H1 (cell line): ENCODE data around the gene RAB11A. TPM values are rescaled to one million over a fixed set of nuclear protein-coding genes. Genes with fewer than 3 reads are reported as not detected.

Experiments
- CTCF ChIA-PET: fragments of 300-600 bp; sonication (Branson Sonifier 250); formaldehyde crosslinking; loops from one replicate; lab custom pipeline; 2021; ENCODE audit not compliant: partially characterized antibody; lab: Charles Lee
- POLR2A ChIA-PET: fragments of 300-600 bp; sonication (Branson Sonifier 250); formaldehyde crosslinking; loops from one replicate; lab custom pipeline; 2021; ENCODE audit warnings: inconsistent platforms; ENCODE audit not compliant: partially characterized antibody; lab: Charles Lee
- DNase-seq, 2 experiments: peaks; one replicate each; pipeline versions ENCODE4 v3.0.0 to v3.0.0-alpha.2; 2010 to 2022; ENCODE audit warnings: low spot score in 2 of 2, low read depth in 1 of 2, mixed read lengths in 1 of 2
- FAIRE-seq: peaks from 2 replicates; lab custom pipeline; 2011; peaks lifted over from hg19 to GRCh38; lab: Jason Lieb, UNC
- H2AFZ ChIP-seq: 2 replicates; pipeline ENCODE4 v1.8.1; 2012; ENCODE audit warnings: low read length, inconsistent platforms
- H2AK5ac ChIP-seq: 2 replicates; pipeline ENCODE4 v1.6.1; 2013; ENCODE audit warnings: low read depth, low read length
- H2BK120ac ChIP-seq: replicated peaks from 2 replicates; pipeline ENCODE3; 2013; ENCODE audit warnings: low read depth, low read length, inconsistent platforms
- H2BK12ac ChIP-seq: 2 replicates; pipeline ENCODE4 v1.6.1; 2013; ENCODE audit warnings: low read depth, low read length
- H2BK15ac ChIP-seq: 2 replicates; pipeline ENCODE4 v1.6.1; 2013; ENCODE audit warnings: low read length
- H2BK20ac ChIP-seq: 2 replicates; pipeline ENCODE4 v1.6.1; 2013; ENCODE audit warnings: low read length
- H2BK5ac ChIP-seq: 2 replicates; pipeline ENCODE4 v1.6.1; 2013; ENCODE audit warnings: low read depth, low read length
- H3K14ac ChIP-seq: 2 replicates; pipeline ENCODE4 v1.6.1; 2013; ENCODE audit warnings: inconsistent platforms; ENCODE audit not compliant: insufficient read length
- H3K18ac ChIP-seq: 2 replicates; pipeline ENCODE4 v1.6.1; 2013; ENCODE audit warnings: low read length; ENCODE audit errors: extremely low read depth
- H3K23ac ChIP-seq: 2 replicates; pipeline ENCODE4 v1.6.1; 2013; ENCODE audit warnings: inconsistent platforms; ENCODE audit not compliant: insufficient read length
- H3K23me2 ChIP-seq: 2 replicates; pipeline ENCODE4 v1.6.1; 2013; ENCODE audit warnings: low read depth, low read length
- H3K27ac ChIP-seq: 2 replicates; pipeline ENCODE4 v1.6.1; 2011; ENCODE audit warnings: low read depth, low read length, inconsistent platforms
- H3K27me3 ChIP-seq, 4 experiments: replicated peaks in 1 of 4; 1 replicate in 1 of 4; 2 replicates in 3 of 4; pipeline versions ENCODE4 v1.6.1 to v1.8.1; 2011 to 2013; ENCODE audit warnings: low read length in 3 of 4, mild to moderate bottlenecking in 3 of 4, inconsistent platforms in 2 of 4, mixed read lengths in 2 of 4, moderate library complexity in 1 of 4; ENCODE audit not compliant: control insufficient read depth in 3 of 4, insufficient read depth in 3 of 4; ENCODE audit errors: extremely low read depth in 1 of 4
- H3K36me3 ChIP-seq, 4 experiments: 2 replicates each; pipeline versions ENCODE4 v1.6.1 to v1.8.1; 2011 to 2013; ENCODE audit warnings: mild to moderate bottlenecking in 4 of 4, low read length in 3 of 4, moderate library complexity in 2 of 4, control low read depth in 1 of 4, inconsistent platforms in 1 of 4; ENCODE audit not compliant: insufficient read depth in 4 of 4, control insufficient read depth in 2 of 4
- H3K4ac ChIP-seq: replicated peaks from 2 replicates; pipeline ENCODE3; 2013; ENCODE audit warnings: low read length, low read depth, mixed read lengths, inconsistent platforms; ENCODE audit not compliant: insufficient read length
- H3K4me1 ChIP-seq, 4 experiments: replicated peaks in 1 of 4; 1 replicate in 1 of 4; 2 replicates in 3 of 4; pipeline versions ENCODE4 v1.6.1 to v1.8.1; 2011 to 2013; ENCODE audit warnings: low read length in 3 of 4, inconsistent platforms in 2 of 4, mixed read lengths in 1 of 4; ENCODE audit not compliant: insufficient read depth in 4 of 4, control insufficient read depth in 3 of 4
- H3K4me2 ChIP-seq, 2 experiments: 2 replicates each; pipeline versions ENCODE4 v1.6.1 to v1.8.1; 2011 to 2013; ENCODE audit warnings: low read depth in 2 of 2, low read length in 2 of 2, control low read depth in 1 of 2, inconsistent platforms in 1 of 2, mild to moderate bottlenecking in 1 of 2; ENCODE audit not compliant: insufficient read depth in 1 of 2
- H3K4me3 ChIP-seq, 4 experiments: fragments of 200-600, 300-600 bp in 1 of 4; sonication (generic), shearing (Covaris generic), sonication (Bioruptor Twin) in 1 of 4; 2 replicates each; pipeline versions ENCODE4 v1.5.1 to v1.8.1; 2011 to 2016; ENCODE audit warnings: low read length in 4 of 4, low read depth in 3 of 4, control low read depth in 2 of 4, inconsistent platforms in 2 of 4, mild to moderate bottlenecking in 2 of 4, mixed read lengths in 1 of 4, moderate library complexity in 1 of 4; ENCODE audit not compliant: insufficient read depth in 2 of 4; ENCODE audit errors: extremely low read depth in 1 of 4
- H3K56ac ChIP-seq: replicated peaks from 2 replicates; pipeline ENCODE3; 2013; ENCODE audit warnings: low read depth, mild to moderate bottlenecking, mixed read lengths, low read length, inconsistent platforms; ENCODE audit not compliant: insufficient read length
- H3K79me1 ChIP-seq: 2 replicates; pipeline ENCODE4 v1.6.1; 2013; ENCODE audit warnings: low read depth, low read length, control low read depth
- H3K79me2 ChIP-seq, 2 experiments: 2 replicates each; pipeline versions ENCODE4 v1.6.1 to v1.8.1; 2012 to 2013; ENCODE audit warnings: low read length in 2 of 2, mild to moderate bottlenecking in 2 of 2, inconsistent platforms in 1 of 2; ENCODE audit not compliant: insufficient read depth in 2 of 2, control insufficient read depth in 1 of 2
- H3K9ac ChIP-seq, 4 experiments: replicated peaks in 1 of 4; 1 replicate in 1 of 4; 2 replicates in 3 of 4; pipeline versions ENCODE4 v1.6.1 to v1.8.1; 2011 to 2013; ENCODE audit warnings: low read depth in 3 of 4, low read length in 3 of 4, control low read depth in 2 of 4, mild to moderate bottlenecking in 2 of 4, moderate library complexity in 2 of 4, inconsistent platforms in 1 of 4; ENCODE audit errors: extremely low read depth in 1 of 4
- H3K9me3 ChIP-seq, 2 experiments: 2 replicates each; pipeline versions ENCODE4 v1.6.1 to v1.8.1; 2012 to 2013; ENCODE audit warnings: mild to moderate bottlenecking in 2 of 2, moderate library complexity in 2 of 2, control low read depth in 1 of 2, inconsistent platforms in 1 of 2, low read depth in 1 of 2, low read length in 1 of 2, mixed read lengths in 1 of 2; ENCODE audit not compliant: insufficient read depth in 2 of 2
- H4K20me1 ChIP-seq, 2 experiments: replicated peaks in 1 of 2; 2 replicates each; pipeline versions ENCODE3 to v1.8.1; 2011 to 2013; ENCODE audit warnings: inconsistent platforms in 2 of 2, low read length in 2 of 2, mild to moderate bottlenecking in 1 of 2; ENCODE audit not compliant: insufficient read depth in 2 of 2, control insufficient read depth in 1 of 2
- H4K5ac ChIP-seq: 2 replicates; pipeline ENCODE4 v1.6.1; 2013; ENCODE audit warnings: low read length, low read depth, mixed read lengths, inconsistent platforms; ENCODE audit not compliant: insufficient read length
- H4K8ac ChIP-seq: 2 replicates; pipeline ENCODE4 v1.8.0; 2013; ENCODE audit warnings: mild to moderate bottlenecking, moderate library complexity, low read length, inconsistent platforms; ENCODE audit not compliant: insufficient read depth; ENCODE audit errors: extremely low read depth
- H4K91ac ChIP-seq: replicated peaks from 2 replicates; pipeline ENCODE3; 2013; ENCODE audit warnings: low read length, mixed read lengths, inconsistent platforms; ENCODE audit not compliant: insufficient read length
- RAD21 ChIP-seq, 2 experiments: IDR thresholded peaks in 1 of 2; conservative IDR thresholded peaks in 1 of 2; 2 replicates each; pipeline ENCODE4 v1.6.1; 2011; ENCODE audit warnings: low read depth in 2 of 2, low read length in 2 of 2, improper control_type of control experiment in 1 of 2, inconsistent platforms in 1 of 2, mild to moderate bottlenecking in 1 of 2, moderate library complexity in 1 of 2
- RBBP5 ChIP-seq: IDR thresholded peaks from 2 replicates; pipeline ENCODE4 v1.7.1; 2012; ENCODE audit warnings: low read depth, mild to moderate bottlenecking, inconsistent platforms, low read length, moderate library complexity, borderline replicate concordance
- TEAD4 ChIP-seq: IDR thresholded peaks from 2 replicates; pipeline ENCODE4 v1.6.1; 2012; ENCODE audit warnings: low read depth, low read length, inconsistent platforms, mixed read lengths
- WGBS, 2 experiments: shearing (Covaris generic) in 1 of 2; methylation state at CpG; one replicate each; pipeline versions ENCODE4 v1.1.6 to v1.1.7; 2013 to 2015; ENCODE audit warnings: low lambda C conversion rate in 2 of 2, mixed read lengths in 2 of 2, inconsistent platforms in 1 of 2, low coverage in 1 of 2, missing lambda C conversion rate in 1 of 2; ENCODE audit not compliant: insufficient replicate concordance in 2 of 2, insufficient coverage in 1 of 2, insufficient read length in 1 of 2; ENCODE audit errors: extremely low coverage in 1 of 2, missing lambda C conversion rate in 1 of 2; 5-methylcytosine and 5-hydroxymethylcytosine counted together
- polyA plus RNA-seq, 7 experiments: library from polyadenylated mRNA; depleted of rRNA in 3 of 7; stranded (reverse) in 5 of 7; unstranded in 2 of 7; fragments of >200 nt in 5 of 7; fragments of 200-250 nt in 2 of 7; gene quantifications; 1 replicate in 5 of 7; 2 replicates in 1 of 7; 4 replicates in 1 of 7; pipeline versions ENCODE4 v1.2.1 to v1.2.3, GENCODE V29; 2011 to 2013; ENCODE audit warnings: missing spikeins in 2 of 7, mixed read lengths in 2 of 7
- total RNA-seq: library from RNA; stranded (reverse); fragmentation: NEBNext Ultra II Directional; extraction: Animal tissue kit (Norgen Biotek cat#: 25700); gene quantifications from 2 replicates; pipeline ENCODE4 v1.2.1, GENCODE V29; 2021
- TF ChIP-seq, protein P1 (sequence below), 3 experiments: IDR thresholded peaks; 1 replicate in 2 of 3; 2 replicates in 1 of 3; pipeline versions ENCODE4 v1.5.1 to v1.6.1; 2011; ENCODE audit warnings: low read length in 3 of 3, mild to moderate bottlenecking in 3 of 3, inconsistent platforms in 2 of 3, low read depth in 1 of 3, moderate library complexity in 1 of 3; ENCODE audit not compliant: insufficient read depth in 1 of 3; ENCODE audit errors: control extremely low read depth in 1 of 3

Gene RAB11A
- total and polyA plus RNA-seq, 2 of the 8 experiments (the other 6 are each of a cell fraction or from before 2014, with no cell fraction given): 211 to 254 TPM

DNA sequence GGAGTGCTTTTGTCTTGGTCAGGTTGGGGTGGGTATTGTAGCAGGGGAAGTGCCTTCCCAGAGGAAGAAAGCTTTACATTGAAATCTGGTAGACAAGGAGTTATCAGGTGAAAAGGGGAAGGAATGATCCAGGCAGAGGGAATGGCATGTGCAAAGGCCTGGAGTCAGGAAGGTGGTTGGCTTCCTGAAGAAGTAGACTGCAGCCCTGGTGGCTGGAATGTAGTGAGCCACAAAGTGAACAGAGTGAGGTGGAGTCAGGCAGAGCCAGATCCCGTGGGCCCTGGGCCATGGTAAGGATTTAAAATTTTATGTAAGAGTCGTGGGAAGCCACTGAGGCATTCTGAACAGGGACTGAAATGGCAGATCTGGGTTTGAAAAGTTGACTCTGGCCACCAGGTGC, 58.3 kb downstream of the RAB11A start:
- Histone ChIP-seq H3K36me3 (no peaks in the 10 kb centered on the region), H3K56ac (no peak overlapping the region), H3K27me3 (no peaks in the 10 kb centered on the region), H2BK20ac (no peak overlapping the region), H2BK15ac (no peak overlapping the region), H4K8ac (no peak overlapping the region), H3K23ac (no peak overlapping the region), H3K4me3 (no peak overlapping the region), H3K9me3 (no peaks in the 10 kb centered on the region), H2AK5ac (no peak overlapping the region), H2BK12ac (no peak overlapping the region), H3K9ac (no peak overlapping the region), H4K5ac (no peak overlapping the region), H3K4me1 (peaks cover 0 to 2% (median 0%) of the 10 kb centered on the region in 4 experiments; a peak in 3 of 7 replicates), H4K20me1 (no peaks in the 10 kb centered on the region), H3K4me2 (no peak overlapping the region), H2BK5ac (no peak overlapping the region), H3K79me1 (no peaks in the 10 kb centered on the region), H3K79me2 (no peaks in the 10 kb centered on the region), H2BK120ac (no peak overlapping the region), H4K91ac (no peak overlapping the region), H3K18ac (no peak overlapping the region), H3K23me2 (no peaks in the 10 kb centered on the region), H3K4ac (no peak overlapping the region), H3K27ac (no peak overlapping the region), H3K14ac (no peak overlapping the region), H2AFZ (no peak overlapping the region)
- WGBS, 2 experiments: 92% methylated on average over 2 of the region's 2 CpGs; no CpG with 5 or more reads in 1 of the 2 experiments
- no peak for TF ChIP-seq RBBP5
- peak; percentile 25 to 28; a peak in 2 of 4 replicates for TF ChIP-seq RAD21 (IDR thresholded peaks at IDR 0.05 in 1 of 2, conservative IDR thresholded peaks at IDR 0.05 in 1 of 2; ENCODE audit: low read depth in 2 of 2, low read length in 2 of 2)
- peak; percentile 97 for TF ChIP-seq TEAD4
- TF ChIP-seq, protein P1, sequence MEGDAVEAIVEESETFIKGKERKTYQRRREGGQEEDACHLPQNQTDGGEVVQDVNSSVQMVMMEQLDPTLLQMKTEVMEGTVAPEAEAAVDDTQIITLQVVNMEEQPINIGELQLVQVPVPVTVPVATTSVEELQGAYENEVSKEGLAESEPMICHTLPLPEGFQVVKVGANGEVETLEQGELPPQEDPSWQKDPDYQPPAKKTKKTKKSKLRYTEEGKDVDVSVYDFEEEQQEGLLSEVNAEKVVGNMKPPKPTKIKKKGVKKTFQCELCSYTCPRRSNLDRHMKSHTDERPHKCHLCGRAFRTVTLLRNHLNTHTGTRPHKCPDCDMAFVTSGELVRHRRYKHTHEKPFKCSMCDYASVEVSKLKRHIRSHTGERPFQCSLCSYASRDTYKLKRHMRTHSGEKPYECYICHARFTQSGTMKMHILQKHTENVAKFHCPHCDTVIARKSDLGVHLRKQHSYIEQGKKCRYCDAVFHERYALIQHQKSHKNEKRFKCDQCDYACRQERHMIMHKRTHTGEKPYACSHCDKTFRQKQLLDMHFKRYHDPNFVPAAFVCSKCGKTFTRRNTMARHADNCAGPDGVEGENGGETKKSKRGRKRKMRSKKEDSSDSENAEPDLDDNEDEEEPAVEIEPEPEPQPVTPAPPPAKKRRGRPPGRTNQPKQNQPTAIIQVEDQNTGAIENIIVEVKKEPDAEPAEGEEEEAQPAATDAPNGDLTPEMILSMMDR (IDR thresholded peaks at IDR 0.05; ENCODE audit: control extremely low read depth in 1 of 3, insufficient read depth in 1 of 3, low read depth in 1 of 3, low read length in 3 of 3): peak; percentile 20 to 59 (median 45); a peak in 3 of 4 replicates
- ChIA-PET CTCF (interaction anchor here (0.5 to 1.9 kb wide), 4 partner anchors 11 to 85 kb away, joined by 3 to 7 read pairs (median 3); no protein-coding TSS in a partner anchor), POLR2A (no interaction called here)
- no peak for DNase-seq
- FAIRE-seq: no peak
